Activated B cell treated with CpG ODN at 0.5 μM for 24 hours (primary cell): ENCODE results near the gene WNT3A. TPM values are rescaled to one million over a fixed set of nuclear protein-coding genes. Genes with fewer than 3 reads are reported as not detected.
"Not testable (repeated sequence)": the region's sequence is repeated elsewhere in the genome, so short reads cannot be mapped to it uniquely, and the experiment has no call there.

Experiments
- ATAC-seq: fragments of 200-7000 bp; cut with Tn5 transposase; one replicate; pipeline ENCODE4 v1.10.0; 2021; ENCODE audit warnings: low read depth, mild to moderate bottlenecking, moderate library complexity
- CTCF ChIA-PET: fragments of 350-600 bp; sonication (Branson Sonifier 250); formaldehyde crosslinking; loops from one replicate; lab custom pipeline; 2021; ENCODE audit warnings: antibody characterized with exemption; lab: Charles Lee
- POLR2A ChIA-PET: fragments of 350-600 bp; sonication (Branson Sonifier 250); formaldehyde crosslinking; loops from one replicate; lab custom pipeline; 2021; ENCODE audit warnings: antibody characterized with exemption; lab: Charles Lee
- DNase-seq: peaks from one replicate; pipeline ENCODE4 v3.0.0; 2022
- H3K27ac Mint-ChIP-seq: one replicate; pipeline ENCODE4 v1.8.0; 2020; ENCODE audit warnings: mixed read lengths
- H3K27me3 Mint-ChIP-seq: one replicate; pipeline ENCODE4 v1.8.0; 2021; ENCODE audit warnings: mixed read lengths
- H3K36me3 Mint-ChIP-seq: one replicate; pipeline ENCODE4 v1.8.0; 2021; ENCODE audit warnings: low read depth, mixed read lengths
- H3K4me1 Mint-ChIP-seq: one replicate; pipeline ENCODE4 v1.8.0; 2021; ENCODE audit warnings: mixed read lengths
- H3K4me3 Mint-ChIP-seq: one replicate; pipeline ENCODE4 v1.8.0; 2020; ENCODE audit warnings: mild to moderate bottlenecking, mixed read lengths
- H3K9me3 Mint-ChIP-seq: one replicate; pipeline ENCODE4 v1.8.0; 2020; ENCODE audit warnings: mixed read lengths
- CTCF ChIP-seq: fragments of 200-600 bp; IDR thresholded peaks from one replicate; pipeline ENCODE4 v1.8.0; 2022; ENCODE audit warnings: antibody characterized with exemption, mild to moderate bottlenecking
- intact Hi-C: fragments of 100-400 bp; cut with micrococcal nuclease; formaldehyde crosslinking; loops from one replicate; pipeline ENCODE4 v1.15.1; 2024
- total RNA-seq: library from RNA; stranded (reverse); gene quantifications from 2 replicates; pipeline ENCODE4 v1.2.3, GENCODE V29; 2022

The WNT3A gene
- total RNA-seq, 1 donor from 2014 or later: not detected

DNA sequence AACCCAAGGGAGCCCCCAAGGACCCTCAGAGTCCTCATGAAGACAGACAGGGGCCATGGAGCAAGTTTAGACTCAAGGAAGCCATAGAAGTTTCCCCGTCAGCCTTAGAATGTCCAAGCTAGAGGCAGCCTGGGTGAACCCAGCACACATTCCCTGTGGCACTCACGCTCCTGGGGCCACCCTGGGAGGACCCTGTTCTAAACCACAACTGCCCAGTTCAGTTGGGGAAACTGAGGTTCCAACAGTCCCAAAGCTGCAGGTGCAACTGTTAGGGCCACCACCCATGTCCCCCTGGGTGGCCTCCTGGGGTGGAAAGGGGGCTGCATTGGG, 9.3 kb downstream of the WNT3A start:
- H3K27ac Mint-ChIP-seq: no peak overlapping the region
- no peaks in the 10 kb centered on the region for H3K9me3 Mint-ChIP-seq
- no peaks in the 10 kb centered on the region for H3K36me3 Mint-ChIP-seq
- H3K27me3 Mint-ChIP-seq: peaks cover 7% of the 10 kb centered on the region
- DNase-seq: no peak
- H3K4me1 Mint-ChIP-seq: no peaks in the 10 kb centered on the region
- ATAC-seq: no peak
- TF ChIP-seq CTCF: no peak
- intact Hi-C loops: no loop called here
- ChIA-PET CTCF (no interaction called here), POLR2A (no interaction called here)
- H3K4me3 Mint-ChIP-seq: no peak overlapping the region

- H3K27me3 Mint-ChIP-seq: peaks cover 7% of the 10 kb centered on the region
- no peak for TF ChIP-seq CTCF
- intact Hi-C loops: no loop called here
- no peak overlapping the region for H3K4me3 Mint-ChIP-seq
- H3K4me1 Mint-ChIP-seq: no peaks in the 10 kb centered on the region
- POLR2A ChIA-PET: no interaction called here
- no peaks in the 10 kb centered on the region for H3K9me3 Mint-ChIP-seq
- ATAC-seq: no peak
- DNase-seq: no peak
- H3K27ac Mint-ChIP-seq: no peak overlapping the region
- CTCF ChIA-PET: no interaction called here
- H3K36me3 Mint-ChIP-seq: no peaks in the 10 kb centered on the region
These were observed 10.0 kb downstream of the WNT3A start for GRCh38 chr1:228016653-228017355.

DNA sequence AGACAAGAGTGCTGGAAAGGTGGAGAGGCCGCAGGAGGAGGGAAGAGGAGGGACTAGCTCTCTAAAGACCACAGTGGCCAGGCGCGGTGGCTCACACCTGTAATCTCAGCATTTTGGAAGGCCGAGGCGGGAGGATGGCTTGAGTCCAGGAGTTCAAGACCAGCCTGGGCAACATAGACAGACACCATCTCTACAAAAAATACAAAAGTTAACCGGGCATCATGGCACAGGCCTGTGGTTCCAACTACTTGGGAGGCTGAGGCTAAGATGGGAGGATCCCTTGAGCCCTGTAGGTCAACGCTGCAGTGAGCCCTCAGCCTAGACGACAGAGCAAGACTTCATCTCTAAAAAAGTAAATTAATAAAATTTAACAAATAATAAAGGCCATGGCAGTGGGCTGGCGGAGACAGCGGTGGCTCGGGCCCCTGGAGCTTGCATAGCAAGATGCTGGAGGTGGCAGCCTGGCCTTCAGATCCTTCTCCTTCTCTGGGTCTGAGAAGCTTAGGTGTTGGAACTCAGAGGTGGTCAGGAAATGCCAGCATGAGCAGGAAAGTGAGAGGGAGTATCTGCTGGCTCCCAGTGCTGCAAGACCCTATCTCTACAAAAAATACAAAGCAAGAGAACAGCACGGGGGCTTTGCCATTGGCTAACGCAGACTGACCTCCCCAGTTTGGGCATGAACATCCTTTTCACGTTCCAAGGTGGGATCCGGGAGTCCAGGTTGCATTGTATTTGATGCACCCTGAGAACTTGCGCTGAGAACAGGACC, 10.7 kb downstream of the WNT3A start:
- Mint-ChIP-seq H3K4me1 (no peaks in the 10 kb centered on the region), H3K27me3 (peaks cover 7% of the 10 kb centered on the region), H3K4me3 (no peak overlapping the region), H3K9me3 (no peaks in the 10 kb centered on the region), H3K27ac (no peak overlapping the region), H3K36me3 (no peaks in the 10 kb centered on the region)
- no peak for TF ChIP-seq CTCF
- ATAC-seq: no peak
- CTCF ChIA-PET: no interaction called here
- intact Hi-C loops: no loop called here
- POLR2A ChIA-PET: no interaction called here
- no peak for DNase-seq

GRCh38 chr1:228018125-228018398, 11.3 kb downstream of the WNT3A start:
- no peak for TF ChIP-seq CTCF
- CTCF ChIA-PET: no interaction called here
- DNase-seq (no peak), ATAC-seq (no peak)
- POLR2A ChIA-PET: no interaction called here
- no peak overlapping the region for H3K4me3 Mint-ChIP-seq
- H3K27ac Mint-ChIP-seq: no peak overlapping the region
- intact Hi-C loops: no loop called here
- H3K9me3 Mint-ChIP-seq: no peaks in the 10 kb centered on the region
- H3K4me1 Mint-ChIP-seq: no peaks in the 10 kb centered on the region
- peaks cover 7% of the 10 kb centered on the region for H3K27me3 Mint-ChIP-seq
- no peaks in the 10 kb centered on the region for H3K36me3 Mint-ChIP-seq

DNA sequence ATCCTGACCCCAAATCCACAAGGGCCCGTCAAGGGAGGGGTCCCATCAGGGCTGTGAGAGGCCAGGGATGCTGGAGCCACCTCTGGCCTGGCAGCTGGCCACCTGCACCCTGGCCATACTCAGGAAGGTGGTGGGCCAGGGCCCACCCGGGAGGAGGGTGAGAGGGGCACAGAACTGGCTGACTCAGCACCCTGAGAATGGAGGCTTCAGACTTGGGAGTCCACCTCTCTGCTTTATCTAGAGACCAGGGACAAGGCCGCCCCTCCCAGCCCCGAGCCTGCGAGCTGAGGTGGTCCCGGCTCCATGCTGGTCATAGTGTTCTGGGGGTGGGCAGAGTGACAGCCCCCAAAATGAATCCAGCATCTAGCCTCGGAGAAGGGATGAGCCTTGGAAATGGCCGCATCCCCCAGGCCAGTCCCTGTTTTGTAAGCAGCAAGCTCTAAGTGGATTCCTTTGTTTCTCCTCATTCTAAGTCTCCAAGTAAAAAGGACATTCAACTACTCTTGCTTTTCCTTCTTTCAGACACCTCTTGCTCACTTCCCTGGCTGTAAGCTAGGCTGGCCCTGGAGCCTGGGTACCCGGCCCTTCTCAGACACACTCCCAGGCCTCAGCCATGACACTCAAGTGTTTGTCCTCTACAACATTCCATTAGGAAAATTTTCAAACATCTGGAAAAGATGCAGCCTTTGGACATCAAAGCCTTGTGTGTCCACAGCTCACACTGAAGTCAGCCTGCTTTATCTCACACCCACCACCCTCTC, 12.3 kb downstream of the WNT3A start:
- no peaks in the 10 kb centered on the region for H3K36me3 Mint-ChIP-seq
- POLR2A ChIA-PET: no interaction called here
- no peaks in the 10 kb centered on the region for H3K9me3 Mint-ChIP-seq
- ATAC-seq: no peak
- no peak overlapping the region for H3K4me3 Mint-ChIP-seq
- H3K27me3 Mint-ChIP-seq: peaks cover 7% of the 10 kb centered on the region
- CTCF ChIA-PET: no interaction called here
- no peaks in the 10 kb centered on the region for H3K4me1 Mint-ChIP-seq
- DNase-seq: no peak
- intact Hi-C loops: no loop called here
- no peak for TF ChIP-seq CTCF
- no peak overlapping the region for H3K27ac Mint-ChIP-seq

DNA sequence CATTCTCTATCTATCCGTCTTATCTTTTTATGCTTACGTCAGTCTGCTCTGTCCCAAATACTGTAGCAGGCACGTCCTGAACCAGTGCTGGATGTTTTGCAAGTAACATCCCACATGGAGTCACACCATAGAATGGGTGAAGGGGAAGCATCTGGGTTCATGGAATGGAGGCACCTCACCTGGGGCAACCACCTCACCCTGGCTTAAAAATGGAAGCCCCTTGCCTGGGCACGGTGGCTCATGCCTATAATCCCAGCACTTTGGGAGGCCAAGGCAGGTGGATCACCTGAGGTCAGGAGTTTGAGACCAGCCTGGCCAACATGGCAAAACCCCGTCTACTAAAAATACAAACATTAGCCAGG, 12.9 kb downstream of the WNT3A start:
- POLR2A ChIA-PET, H3K27ac Mint-ChIP-seq, H3K9me3 Mint-ChIP-seq, H3K27me3 Mint-ChIP-seq, CTCF ChIA-PET, H3K36me3 Mint-ChIP-seq, intact Hi-C loops, H3K4me3 Mint-ChIP-seq, DNase-seq, H3K4me1 Mint-ChIP-seq, ATAC-seq: not testable (repeated sequence)
